DOHH2 (cell line): ENCODE results near the gene TXK.

Experiments
- EZH2phosphoT487 ChIP-seq: fragments of 200-600 bp; sonication (generic); IDR thresholded peaks from 2 replicates; pipeline ENCODE4 v1.6.1; 2017; ENCODE audit warnings: borderline replicate concordance, mild to moderate bottlenecking, antibody characterized with exemption, low read length, moderate library complexity, mixed read lengths
- TF ChIP-seq, protein P1 (sequence below): fragments of 200-600 bp; sonication (generic); IDR thresholded peaks from one replicate; pipeline ENCODE4 v1.5.1; 2014; ENCODE audit warnings: antibody characterized with exemption, mild to moderate bottlenecking, low read depth, low read length; ENCODE audit not compliant: poor library complexity, severe bottlenecking

DNA sequence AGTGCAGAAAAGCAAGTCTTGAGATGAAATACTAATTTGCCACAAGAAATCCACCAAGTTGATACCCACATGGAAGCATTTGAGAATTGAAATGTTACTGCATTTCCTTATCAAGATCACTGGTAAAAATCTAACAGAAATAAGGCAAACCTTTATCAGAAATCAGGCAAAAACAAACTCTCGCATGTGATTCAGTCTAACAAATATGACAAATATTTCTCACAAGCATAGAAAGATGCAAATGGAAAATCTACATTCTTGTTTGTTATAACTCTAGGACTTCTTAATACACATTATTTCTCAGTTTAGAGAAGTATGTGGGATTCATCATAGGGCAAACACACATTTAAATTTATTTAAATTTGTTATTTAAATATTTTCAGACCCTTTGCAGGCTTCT lies 52.9 kb downstream of the TXK start:
- TF ChIP-seq, protein P1, sequence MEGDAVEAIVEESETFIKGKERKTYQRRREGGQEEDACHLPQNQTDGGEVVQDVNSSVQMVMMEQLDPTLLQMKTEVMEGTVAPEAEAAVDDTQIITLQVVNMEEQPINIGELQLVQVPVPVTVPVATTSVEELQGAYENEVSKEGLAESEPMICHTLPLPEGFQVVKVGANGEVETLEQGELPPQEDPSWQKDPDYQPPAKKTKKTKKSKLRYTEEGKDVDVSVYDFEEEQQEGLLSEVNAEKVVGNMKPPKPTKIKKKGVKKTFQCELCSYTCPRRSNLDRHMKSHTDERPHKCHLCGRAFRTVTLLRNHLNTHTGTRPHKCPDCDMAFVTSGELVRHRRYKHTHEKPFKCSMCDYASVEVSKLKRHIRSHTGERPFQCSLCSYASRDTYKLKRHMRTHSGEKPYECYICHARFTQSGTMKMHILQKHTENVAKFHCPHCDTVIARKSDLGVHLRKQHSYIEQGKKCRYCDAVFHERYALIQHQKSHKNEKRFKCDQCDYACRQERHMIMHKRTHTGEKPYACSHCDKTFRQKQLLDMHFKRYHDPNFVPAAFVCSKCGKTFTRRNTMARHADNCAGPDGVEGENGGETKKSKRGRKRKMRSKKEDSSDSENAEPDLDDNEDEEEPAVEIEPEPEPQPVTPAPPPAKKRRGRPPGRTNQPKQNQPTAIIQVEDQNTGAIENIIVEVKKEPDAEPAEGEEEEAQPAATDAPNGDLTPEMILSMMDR: no peak
- TF ChIP-seq EZH2phosphoT487: no peak
